ENCODE measurements around the gene TBXAS1. TPM values are rescaled to one million over a fixed set of nuclear protein-coding genes. Genes with fewer than 3 reads are reported as not detected.

The TBXAS1 gene
- total and polyA plus RNA-seq, 4 donors = 4.1 to 22.4 (median 12.2) TPM

- Histone ChIP-seq H3K4me1 (ENCODE audit: control insufficient read depth in 4 of 4, insufficient read depth in 4 of 4, low read length in 3 of 4) (peaks cover 6 to 25% (median 17%) of the 10 kb centered on the region in 4 donors), H3K4me3 (ENCODE audit: low read depth in 1 of 3, low read length in 3 of 3) (no peak overlapping the region), H3K36me3 (ENCODE audit: control insufficient read depth in 4 of 4, insufficient read depth in 3 of 4, low read depth in 1 of 4, low read length in 3 of 4) (peaks cover 0 to 6% (median 5%) of the 10 kb centered on the region in 4 donors), H3K27me3 (ENCODE audit: control insufficient read depth in 4 of 4, insufficient read depth in 4 of 4, low read length in 3 of 4) (no peaks in the 10 kb centered on the region), H3K27ac (ENCODE audit: low read depth in 1 of 2, low read length in 2 of 2) (no peak overlapping the region), H3K9ac (ENCODE audit: low read depth in 1 of 2, low read length in 2 of 2) (no peak overlapping the region), H3K9me3 (ENCODE audit: control insufficient read depth in 4 of 4, low read length in 3 of 4) (no peaks in the 10 kb centered on the region)
- no peak for DNase-seq (ENCODE audit: low spot score)
- no peak for TF ChIP-seq RAD21 (IDR thresholded peaks at IDR 0.05)
- TF ChIP-seq YY1 (IDR thresholded peaks at IDR 0.05) = no peak
- TF ChIP-seq ZBTB33 (IDR thresholded peaks at IDR 0.05) = no peak
- no peak for TF ChIP-seq HNF4G (IDR thresholded peaks at IDR 0.05)
- 98% methylated on average over 3 of the region's 3 CpGs for WGBS
Observed at GRCh38 chr7:140057143-140057535, 228.1 kb downstream of the TBXAS1 start.

GRCh38 chr7:140058517-140058916 lies 229.5 kb downstream of the TBXAS1 start:
- H3K9ac ChIP-seq (ENCODE audit: low read depth in 1 of 2, low read length in 2 of 2) = no peak overlapping the region
- TF ChIP-seq SP1 (IDR thresholded peaks at IDR 0.05) = no peak
- TF ChIP-seq HNF4G (IDR thresholded peaks at IDR 0.05) = no peak
- no peak for TF ChIP-seq CTCF (IDR thresholded peaks at IDR 0.05; ENCODE audit: low read depth, low read length, missing input control)
- TF ChIP-seq NR2F2 (IDR thresholded peaks at IDR 0.05) = no peak
- no peak for TF ChIP-seq HNF4A (conservative IDR thresholded peaks at IDR 0.05)
- TF ChIP-seq ATF3 (IDR thresholded peaks at IDR 0.05) = no peak
- no peak for TF ChIP-seq RAD21 (IDR thresholded peaks at IDR 0.05)
- no peak for TF ChIP-seq JUND (IDR thresholded peaks at IDR 0.05)
- no peak for TF ChIP-seq FOXA1 (IDR thresholded peaks at IDR 0.05)
- TF ChIP-seq TAF1 (conservative IDR thresholded peaks at IDR 0.05) = no peak
- no peak for TF ChIP-seq EGR1 (IDR thresholded peaks at IDR 0.05; ENCODE audit: low read depth in 2 of 2)
- TF ChIP-seq REST (IDR thresholded peaks at IDR 0.05) = no peak
- no peak for TF ChIP-seq GABPA (IDR thresholded peaks at IDR 0.05 in 1 of 2, conservative IDR thresholded peaks at IDR 0.05 in 1 of 2)
- no peak for TF ChIP-seq RXRA (IDR thresholded peaks at IDR 0.05)
- TF ChIP-seq ZBTB33 (IDR thresholded peaks at IDR 0.05) = no peak
- TF ChIP-seq MAX (IDR thresholded peaks at IDR 0.05) = no peak
- no peak for TF ChIP-seq YY1 (IDR thresholded peaks at IDR 0.05)
- no peak for TF ChIP-seq FOXA2 (IDR thresholded peaks at IDR 0.05)
- H3K27me3 ChIP-seq (ENCODE audit: control insufficient read depth in 4 of 4, insufficient read depth in 4 of 4, low read length in 3 of 4) = no peaks in the 10 kb centered on the region
- peaks cover 6 to 28% (median 17%) of the 10 kb centered on the region in 4 donors for H3K4me1 ChIP-seq (ENCODE audit: control insufficient read depth in 4 of 4, insufficient read depth in 4 of 4, low read length in 3 of 4)
- no peaks in the 10 kb centered on the region for H3K9me3 ChIP-seq (ENCODE audit: control insufficient read depth in 4 of 4, low read length in 3 of 4)
- WGBS = 90% methylated on average over 7 of the region's 7 CpGs
- DNase-seq (ENCODE audit: low spot score) = no peak
- H3K27ac ChIP-seq (ENCODE audit: low read depth in 1 of 2, low read length in 2 of 2) = no peak overlapping the region
- H3K36me3 ChIP-seq (ENCODE audit: control insufficient read depth in 4 of 4, insufficient read depth in 3 of 4, low read depth in 1 of 4, low read length in 3 of 4) = peaks cover 0 to 6% (median 5%) of the 10 kb centered on the region in 4 donors
- no peak overlapping the region for H3K4me3 ChIP-seq (ENCODE audit: low read depth in 1 of 3, low read length in 3 of 3)

All from liver (tissue), 9 donors.